SHP77 (cell line): ENCODE measurements around the gene SEMA6A.
A peak's percentile ranks its signal among the peaks of the same experiment; 100 is the strongest.

Experiments
- DNase-seq, 2 experiments: peaks; one replicate each; lab custom pipeline; 2025; lab: John Stamatoyannopoulos, UW

Gene SEMA6A

GRCh38 chr5:116464144-116464708, 110.4 kb downstream of the SEMA6A start:
- no peak for DNase-seq

DNA sequence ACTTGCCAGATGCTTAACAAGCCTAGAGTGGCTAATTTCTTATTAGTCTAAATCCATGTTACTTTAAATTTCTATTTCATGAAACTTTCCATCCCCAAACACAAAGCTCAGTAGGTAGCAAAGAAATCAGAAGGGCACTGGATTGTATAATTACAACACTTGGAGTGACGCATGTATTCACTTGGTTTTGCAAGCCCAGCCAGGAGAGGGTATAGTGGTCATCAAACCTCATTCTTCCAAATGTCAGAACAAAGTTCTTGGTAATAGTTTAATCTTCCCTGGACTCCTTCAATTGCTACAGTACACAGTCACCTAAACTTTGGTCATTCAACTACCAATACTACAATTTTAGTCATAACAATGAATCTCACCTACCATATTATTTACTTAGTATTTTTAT, 112.1 kb downstream of the SEMA6A start:
- no peak for DNase-seq

- no peak for DNase-seq
Observed at GRCh38 chr5:116459301-116459700, 115.3 kb downstream of the SEMA6A start.

GRCh38 chr5:116457062-116457461, 117.6 kb downstream of the SEMA6A start:
- DNase-seq, result no peak

GRCh38 chr5:116456036-116456435, 118.6 kb downstream of the SEMA6A start:
- no peak for DNase-seq

DNA sequence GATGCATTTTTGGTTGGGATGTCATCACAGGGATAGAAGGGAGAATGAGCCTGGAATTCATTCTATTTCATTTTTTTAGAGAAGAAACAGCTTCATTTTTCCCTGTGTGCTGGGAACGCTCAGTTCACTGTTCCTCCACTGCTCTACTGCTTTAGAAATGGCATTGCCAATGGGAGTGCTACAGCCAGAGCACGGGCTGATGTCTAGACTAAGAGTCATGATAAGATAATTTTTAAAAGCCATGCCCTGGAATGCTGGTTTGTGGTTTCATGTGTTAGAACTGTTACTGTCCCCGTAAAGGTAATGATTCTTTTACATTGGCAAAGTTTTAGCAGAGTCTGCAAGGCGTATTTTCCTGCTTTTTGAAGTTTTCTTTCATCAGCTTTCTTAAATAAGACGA, 119.6 kb downstream of the SEMA6A start:
- DNase-seq, result no peak

DNA sequence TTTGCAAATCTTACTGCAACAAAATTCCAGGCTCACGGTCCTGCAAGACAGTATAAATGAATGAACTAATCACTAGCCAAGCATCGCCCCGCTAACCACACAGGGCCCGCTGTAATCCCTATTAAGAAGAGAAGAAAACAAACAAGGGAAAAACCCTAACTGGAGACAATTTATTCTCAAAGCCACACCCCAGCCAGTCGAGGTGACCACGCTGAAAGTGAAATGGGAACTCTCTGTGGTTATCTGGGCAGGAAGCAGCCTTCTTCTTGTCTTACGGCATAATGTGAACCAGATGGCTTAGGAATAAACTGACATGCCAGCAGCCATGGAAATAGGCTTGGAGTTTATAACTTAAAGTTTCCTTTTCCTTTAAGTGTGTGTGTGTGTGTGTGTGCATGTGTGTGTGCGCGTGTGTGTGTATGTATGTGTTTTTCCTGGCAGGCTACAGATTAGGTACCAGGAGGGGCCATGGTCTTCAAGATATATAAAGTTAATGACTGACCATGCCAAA, 120.2 kb downstream of the SEMA6A start:
- no peak for DNase-seq

DNA sequence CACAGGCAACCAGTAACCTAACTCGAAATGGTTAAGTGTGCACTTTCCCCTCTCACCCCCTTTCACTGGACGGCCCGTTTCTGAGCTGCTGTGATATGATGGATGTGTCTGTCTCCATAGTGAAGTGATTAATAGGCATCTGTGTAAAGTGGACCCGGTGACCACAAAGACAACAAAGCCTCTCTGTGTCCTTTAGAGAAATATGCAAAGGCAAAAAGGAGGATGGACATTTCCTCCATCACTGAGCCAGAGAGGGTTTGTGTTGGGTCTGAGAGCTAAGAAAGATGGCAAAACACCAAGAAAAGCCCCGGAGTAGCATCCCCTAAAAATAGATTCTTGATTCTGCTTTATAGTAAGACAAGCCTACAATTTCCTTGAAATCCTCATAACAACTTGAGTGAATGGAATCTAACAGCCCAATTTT, 120.6 kb downstream of the SEMA6A start:
- no peak for DNase-seq

DNA sequence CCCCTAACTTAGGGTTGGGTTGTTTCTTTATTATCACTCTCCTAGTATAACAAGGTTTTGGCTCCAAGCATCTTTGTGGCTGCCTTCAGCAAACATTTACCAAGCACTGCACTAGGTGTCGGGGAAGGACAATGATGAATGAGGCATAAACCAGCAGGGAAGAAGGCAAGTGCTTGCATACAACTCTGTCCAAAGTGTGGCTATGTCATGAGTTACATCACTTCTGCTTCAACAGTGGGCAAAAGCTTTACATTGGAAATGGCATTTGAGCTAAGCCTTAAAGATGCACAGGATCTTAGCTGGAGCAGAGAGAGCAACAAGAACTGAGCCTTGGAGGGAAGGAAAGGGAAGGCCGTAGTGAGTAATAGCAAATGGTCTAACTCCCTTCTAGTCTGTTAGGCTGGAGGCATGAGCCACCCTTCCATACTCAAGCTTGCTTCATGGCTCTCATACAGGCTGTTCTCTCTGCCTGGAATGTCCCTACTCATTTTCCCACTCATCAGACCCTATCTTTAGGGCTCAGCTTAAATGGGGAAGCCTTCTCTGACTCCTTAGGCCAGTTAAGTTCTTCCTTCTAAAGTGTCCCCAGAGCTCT, 121.8 kb downstream of the SEMA6A start:
- DNase-seq, result no peak

- DNase-seq, result no peak
Observed at GRCh38 chr5:116451905-116452450, 122.6 kb downstream of the SEMA6A start.

GRCh38 chr5:116451066-116451465, 123.6 kb downstream of the SEMA6A start:
- DNase-seq, result no peak

DNA sequence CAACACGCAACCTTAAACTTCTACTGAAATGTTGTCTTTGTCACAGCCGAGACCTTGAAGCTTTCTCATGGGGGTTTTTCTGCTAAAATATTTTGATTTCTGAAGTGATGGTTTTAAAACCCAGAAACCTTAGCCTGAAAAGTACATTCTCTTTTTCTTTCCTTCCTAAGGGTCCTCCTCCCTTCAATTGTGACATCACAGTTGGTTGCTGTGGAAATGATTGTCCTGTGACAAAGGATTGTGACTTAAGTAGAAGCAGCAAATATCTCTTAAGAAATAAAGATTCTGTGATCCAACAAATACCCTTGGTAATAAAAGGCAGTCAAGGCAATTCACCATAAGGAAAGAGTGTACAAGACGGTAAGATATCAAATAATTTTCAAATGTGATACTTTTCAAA, 125.2 kb downstream of the SEMA6A start:
- DNase-seq, result no peak

- DNase-seq, result no peak
Observed at GRCh38 chr5:116448870-116449427, 125.7 kb downstream of the SEMA6A start.

- DNase-seq, result no peak
Observed at GRCh38 chr5:116448450-116448849, 126.2 kb downstream of the SEMA6A start.

DNA sequence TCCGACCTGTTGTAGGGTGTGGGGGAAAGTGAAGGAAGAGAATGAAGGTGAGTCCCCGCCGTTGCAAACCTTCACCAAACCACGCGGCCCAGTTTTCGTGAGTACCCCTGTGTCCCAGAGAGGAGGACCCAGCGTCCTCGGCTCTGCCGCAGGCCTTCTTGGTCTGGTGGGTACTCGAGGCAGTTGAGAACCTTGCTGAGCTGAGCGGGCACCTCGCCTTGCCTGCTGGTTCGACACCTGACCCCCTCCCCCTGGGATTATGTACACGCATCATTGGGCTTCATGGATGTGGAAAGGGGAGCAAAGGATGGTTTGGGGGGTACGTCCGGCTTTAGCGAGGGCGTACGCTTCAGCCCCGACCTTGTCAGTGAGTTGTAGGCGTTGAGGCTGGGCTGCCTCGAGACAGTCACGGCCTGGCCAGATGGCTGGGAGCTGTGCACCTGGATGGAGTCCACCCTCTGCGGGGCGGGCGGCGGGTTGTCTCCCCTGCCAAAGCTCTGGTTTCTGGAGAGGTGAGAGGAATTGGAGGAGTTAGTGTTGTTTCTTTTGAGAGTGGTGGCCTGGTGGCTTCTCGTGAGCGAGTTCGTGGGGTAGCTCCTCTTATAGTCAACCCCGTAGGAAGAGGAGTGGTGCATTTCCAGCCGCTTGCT, 128.1 kb downstream of the SEMA6A start:
- no peak for DNase-seq

DNA sequence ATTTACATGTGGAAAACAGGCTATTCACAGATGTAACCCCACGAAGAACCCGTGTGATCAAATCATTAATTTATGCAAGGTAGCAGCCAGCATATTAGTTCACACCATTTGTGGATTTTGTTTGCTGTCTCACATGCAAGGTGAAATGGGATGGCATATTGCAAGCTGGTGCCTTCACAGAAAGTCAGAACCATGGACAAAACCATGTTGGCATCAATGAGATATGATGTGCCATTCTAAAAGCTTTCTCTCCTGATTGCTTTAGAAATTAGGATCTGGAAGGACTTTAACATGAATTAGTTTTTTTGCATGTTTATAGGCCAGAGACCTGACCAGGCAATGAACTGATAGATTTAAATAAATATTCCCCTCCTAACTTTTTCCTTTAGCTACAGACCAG, 129.3 kb downstream of the SEMA6A start:
- DNase-seq, result no peak

GRCh38 chr5:116444373-116445295, 130.0 kb downstream of the SEMA6A start:
- DNase-seq, result no peak

GRCh38 chr5:116442931-116443551, 131.6 kb downstream of the SEMA6A start:
- DNase-seq, result no peak

GRCh38 chr5:116442095-116442534, 132.5 kb downstream of the SEMA6A start:
- peak in 1 of 2 experiments; percentile 36 for DNase-seq

DNA sequence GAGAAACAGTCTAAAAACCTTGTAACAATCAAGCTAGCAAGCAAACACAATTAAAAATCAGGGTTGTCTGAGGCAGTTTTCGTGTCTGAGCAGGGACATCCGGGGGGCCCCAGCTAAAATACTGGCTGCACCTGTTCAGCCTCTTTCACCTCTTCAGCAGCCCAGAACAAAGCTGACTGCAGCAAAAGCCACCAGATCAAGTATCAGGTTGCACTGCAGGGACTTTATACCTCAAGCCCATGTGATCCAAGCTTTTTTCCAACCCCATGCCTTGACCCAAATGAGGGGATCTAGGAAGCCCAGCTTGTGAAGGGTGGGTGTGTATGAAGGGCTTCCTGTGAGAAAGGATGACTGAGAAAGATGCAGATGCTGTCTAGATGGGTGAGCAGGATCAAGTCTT, 133.4 kb downstream of the SEMA6A start:
- peak in 1 of 2 experiments; percentile 38 for DNase-seq

DNA sequence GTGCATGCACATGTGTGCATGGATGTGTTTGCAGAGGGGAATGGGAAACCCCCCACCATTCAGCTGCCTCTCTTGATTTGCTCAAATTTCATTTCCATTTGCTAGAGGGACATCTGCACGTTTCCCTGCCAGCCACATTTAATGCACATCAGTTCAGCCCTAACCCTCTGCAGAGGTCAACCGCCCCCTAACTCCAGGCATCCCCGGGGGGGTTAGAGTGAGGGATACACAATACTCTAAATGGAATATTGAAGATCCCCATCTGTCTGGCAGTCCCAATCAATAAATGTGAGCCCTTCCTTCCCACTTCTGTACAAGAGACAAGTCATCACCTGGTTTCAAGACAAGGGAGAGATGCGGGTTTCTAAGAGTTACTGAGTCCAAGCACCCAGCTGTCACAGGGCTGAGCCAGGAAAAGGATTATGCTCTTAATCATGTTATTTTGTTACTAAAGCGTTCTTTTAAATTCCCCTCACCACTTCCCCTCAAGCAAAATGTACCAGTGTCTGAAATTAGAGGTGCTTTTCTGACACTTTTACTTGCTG, 134.1 kb downstream of the SEMA6A start:
- DNase-seq, result no peak
